H1 (cell line): Measurements from ENCODE around the gene ADAM22. TPM values are rescaled to one million over a fixed set of nuclear protein-coding genes. Genes with fewer than 3 reads are reported as not detected.

Experiments
- CTCF ChIA-PET: fragments of 300-600 bp; sonication (Branson Sonifier 250); formaldehyde crosslinking; loops from one replicate; lab custom pipeline; 2021; ENCODE audit not compliant: partially characterized antibody; lab: Charles Lee
- POLR2A ChIA-PET: fragments of 300-600 bp; sonication (Branson Sonifier 250); formaldehyde crosslinking; loops from one replicate; lab custom pipeline; 2021; ENCODE audit warnings: inconsistent platforms; ENCODE audit not compliant: partially characterized antibody; lab: Charles Lee
- DNase-seq, 2 experiments: peaks; one replicate each; pipeline versions ENCODE4 v3.0.0 to v3.0.0-alpha.2; 2010 to 2022; ENCODE audit warnings: low spot score in 2 of 2, low read depth in 1 of 2, mixed read lengths in 1 of 2
- FAIRE-seq: peaks from 2 replicates; lab custom pipeline; 2011; peaks lifted over from hg19 to GRCh38; lab: Jason Lieb, UNC
- H2AFZ ChIP-seq: 2 replicates; pipeline ENCODE4 v1.8.1; 2012; ENCODE audit warnings: low read length, inconsistent platforms
- H2AK5ac ChIP-seq: 2 replicates; pipeline ENCODE4 v1.6.1; 2013; ENCODE audit warnings: low read depth, low read length
- H2BK120ac ChIP-seq: replicated peaks from 2 replicates; pipeline ENCODE3; 2013; ENCODE audit warnings: low read depth, low read length, inconsistent platforms
- H2BK12ac ChIP-seq: 2 replicates; pipeline ENCODE4 v1.6.1; 2013; ENCODE audit warnings: low read depth, low read length
- H2BK15ac ChIP-seq: 2 replicates; pipeline ENCODE4 v1.6.1; 2013; ENCODE audit warnings: low read length
- H2BK20ac ChIP-seq: 2 replicates; pipeline ENCODE4 v1.6.1; 2013; ENCODE audit warnings: low read length
- H2BK5ac ChIP-seq: 2 replicates; pipeline ENCODE4 v1.6.1; 2013; ENCODE audit warnings: low read depth, low read length
- H3K14ac ChIP-seq: 2 replicates; pipeline ENCODE4 v1.6.1; 2013; ENCODE audit warnings: inconsistent platforms; ENCODE audit not compliant: insufficient read length
- H3K18ac ChIP-seq: 2 replicates; pipeline ENCODE4 v1.6.1; 2013; ENCODE audit warnings: low read length; ENCODE audit errors: extremely low read depth
- H3K23ac ChIP-seq: 2 replicates; pipeline ENCODE4 v1.6.1; 2013; ENCODE audit warnings: inconsistent platforms; ENCODE audit not compliant: insufficient read length
- H3K23me2 ChIP-seq: 2 replicates; pipeline ENCODE4 v1.6.1; 2013; ENCODE audit warnings: low read depth, low read length
- H3K27ac ChIP-seq: 2 replicates; pipeline ENCODE4 v1.6.1; 2011; ENCODE audit warnings: low read depth, low read length, inconsistent platforms
- H3K27me3 ChIP-seq, 4 experiments: replicated peaks in 1 of 4; 1 replicate in 1 of 4; 2 replicates in 3 of 4; pipeline versions ENCODE4 v1.6.1 to v1.8.1; 2011 to 2013; ENCODE audit warnings: low read length in 3 of 4, mild to moderate bottlenecking in 3 of 4, inconsistent platforms in 2 of 4, mixed read lengths in 2 of 4, moderate library complexity in 1 of 4; ENCODE audit not compliant: control insufficient read depth in 3 of 4, insufficient read depth in 3 of 4; ENCODE audit errors: extremely low read depth in 1 of 4
- H3K36me3 ChIP-seq, 4 experiments: 2 replicates each; pipeline versions ENCODE4 v1.6.1 to v1.8.1; 2011 to 2013; ENCODE audit warnings: mild to moderate bottlenecking in 4 of 4, low read length in 3 of 4, moderate library complexity in 2 of 4, control low read depth in 1 of 4, inconsistent platforms in 1 of 4; ENCODE audit not compliant: insufficient read depth in 4 of 4, control insufficient read depth in 2 of 4
- H3K4ac ChIP-seq: replicated peaks from 2 replicates; pipeline ENCODE3; 2013; ENCODE audit warnings: low read length, low read depth, mixed read lengths, inconsistent platforms; ENCODE audit not compliant: insufficient read length
- H3K4me1 ChIP-seq, 4 experiments: replicated peaks in 1 of 4; 1 replicate in 1 of 4; 2 replicates in 3 of 4; pipeline versions ENCODE4 v1.6.1 to v1.8.1; 2011 to 2013; ENCODE audit warnings: low read length in 3 of 4, inconsistent platforms in 2 of 4, mixed read lengths in 1 of 4; ENCODE audit not compliant: insufficient read depth in 4 of 4, control insufficient read depth in 3 of 4
- H3K4me2 ChIP-seq, 2 experiments: 2 replicates each; pipeline versions ENCODE4 v1.6.1 to v1.8.1; 2011 to 2013; ENCODE audit warnings: low read depth in 2 of 2, low read length in 2 of 2, control low read depth in 1 of 2, inconsistent platforms in 1 of 2, mild to moderate bottlenecking in 1 of 2; ENCODE audit not compliant: insufficient read depth in 1 of 2
- H3K4me3 ChIP-seq, 4 experiments: fragments of 200-600, 300-600 bp in 1 of 4; sonication (generic), shearing (Covaris generic), sonication (Bioruptor Twin) in 1 of 4; 2 replicates each; pipeline versions ENCODE4 v1.5.1 to v1.8.1; 2011 to 2016; ENCODE audit warnings: low read length in 4 of 4, low read depth in 3 of 4, control low read depth in 2 of 4, inconsistent platforms in 2 of 4, mild to moderate bottlenecking in 2 of 4, mixed read lengths in 1 of 4, moderate library complexity in 1 of 4; ENCODE audit not compliant: insufficient read depth in 2 of 4; ENCODE audit errors: extremely low read depth in 1 of 4
- H3K56ac ChIP-seq: replicated peaks from 2 replicates; pipeline ENCODE3; 2013; ENCODE audit warnings: low read depth, mild to moderate bottlenecking, mixed read lengths, low read length, inconsistent platforms; ENCODE audit not compliant: insufficient read length
- H3K79me1 ChIP-seq: 2 replicates; pipeline ENCODE4 v1.6.1; 2013; ENCODE audit warnings: low read depth, low read length, control low read depth
- H3K79me2 ChIP-seq, 2 experiments: 2 replicates each; pipeline versions ENCODE4 v1.6.1 to v1.8.1; 2012 to 2013; ENCODE audit warnings: low read length in 2 of 2, mild to moderate bottlenecking in 2 of 2, inconsistent platforms in 1 of 2; ENCODE audit not compliant: insufficient read depth in 2 of 2, control insufficient read depth in 1 of 2
- H3K9ac ChIP-seq, 4 experiments: replicated peaks in 1 of 4; 1 replicate in 1 of 4; 2 replicates in 3 of 4; pipeline versions ENCODE4 v1.6.1 to v1.8.1; 2011 to 2013; ENCODE audit warnings: low read depth in 3 of 4, low read length in 3 of 4, control low read depth in 2 of 4, mild to moderate bottlenecking in 2 of 4, moderate library complexity in 2 of 4, inconsistent platforms in 1 of 4; ENCODE audit errors: extremely low read depth in 1 of 4
- H3K9me3 ChIP-seq, 2 experiments: 2 replicates each; pipeline versions ENCODE4 v1.6.1 to v1.8.1; 2012 to 2013; ENCODE audit warnings: mild to moderate bottlenecking in 2 of 2, moderate library complexity in 2 of 2, control low read depth in 1 of 2, inconsistent platforms in 1 of 2, low read depth in 1 of 2, low read length in 1 of 2, mixed read lengths in 1 of 2; ENCODE audit not compliant: insufficient read depth in 2 of 2
- H4K20me1 ChIP-seq, 2 experiments: replicated peaks in 1 of 2; 2 replicates each; pipeline versions ENCODE3 to v1.8.1; 2011 to 2013; ENCODE audit warnings: inconsistent platforms in 2 of 2, low read length in 2 of 2, mild to moderate bottlenecking in 1 of 2; ENCODE audit not compliant: insufficient read depth in 2 of 2, control insufficient read depth in 1 of 2
- H4K5ac ChIP-seq: 2 replicates; pipeline ENCODE4 v1.6.1; 2013; ENCODE audit warnings: low read length, low read depth, mixed read lengths, inconsistent platforms; ENCODE audit not compliant: insufficient read length
- H4K8ac ChIP-seq: 2 replicates; pipeline ENCODE4 v1.8.0; 2013; ENCODE audit warnings: mild to moderate bottlenecking, moderate library complexity, low read length, inconsistent platforms; ENCODE audit not compliant: insufficient read depth; ENCODE audit errors: extremely low read depth
- H4K91ac ChIP-seq: replicated peaks from 2 replicates; pipeline ENCODE3; 2013; ENCODE audit warnings: low read length, mixed read lengths, inconsistent platforms; ENCODE audit not compliant: insufficient read length
- HDAC2 ChIP-seq, 2 experiments: fragments of 300-600 bp in 1 of 2; sonication (generic) in 1 of 2; IDR thresholded peaks; 2 replicates each; pipeline ENCODE4 v1.6.1; 2011 to 2012; ENCODE audit warnings: low read depth in 2 of 2, low read length in 2 of 2, mild to moderate bottlenecking in 2 of 2, moderate library complexity in 2 of 2, borderline replicate concordance in 1 of 2, inconsistent platforms in 1 of 2
- KDM5A ChIP-seq: fragments of 200-600 bp; IDR thresholded peaks from 2 replicates; pipeline ENCODE4 v1.7.1; 2012; ENCODE audit warnings: mild to moderate bottlenecking, low read length, inconsistent platforms, mixed read lengths
- WGBS, 2 experiments: shearing (Covaris generic) in 1 of 2; methylation state at CpG; one replicate each; pipeline versions ENCODE4 v1.1.6 to v1.1.7; 2013 to 2015; ENCODE audit warnings: low lambda C conversion rate in 2 of 2, mixed read lengths in 2 of 2, inconsistent platforms in 1 of 2, low coverage in 1 of 2, missing lambda C conversion rate in 1 of 2; ENCODE audit not compliant: insufficient replicate concordance in 2 of 2, insufficient coverage in 1 of 2, insufficient read length in 1 of 2; ENCODE audit errors: extremely low coverage in 1 of 2, missing lambda C conversion rate in 1 of 2; 5-methylcytosine and 5-hydroxymethylcytosine counted together
- polyA plus RNA-seq, 7 experiments: library from polyadenylated mRNA; depleted of rRNA in 3 of 7; stranded (reverse) in 5 of 7; unstranded in 2 of 7; fragments of >200 nt in 5 of 7; fragments of 200-250 nt in 2 of 7; gene quantifications; 1 replicate in 5 of 7; 2 replicates in 1 of 7; 4 replicates in 1 of 7; pipeline versions ENCODE4 v1.2.1 to v1.2.3, GENCODE V29; 2011 to 2013; ENCODE audit warnings: missing spikeins in 2 of 7, mixed read lengths in 2 of 7
- total RNA-seq: library from RNA; stranded (reverse); fragmentation: NEBNext Ultra II Directional; extraction: Animal tissue kit (Norgen Biotek cat#: 25700); gene quantifications from 2 replicates; pipeline ENCODE4 v1.2.1, GENCODE V29; 2021

The ADAM22 gene
- total and polyA plus RNA-seq, 2 of the 8 experiments (the other 6 are each of a cell fraction or from before 2014, with no cell fraction given) = 4.6 to 21.4 TPM

- no peaks in the 10 kb centered on the region for H4K20me1 ChIP-seq
- TF ChIP-seq HDAC2 (IDR thresholded peaks at IDR 0.05; ENCODE audit: borderline replicate concordance in 1 of 2, low read depth in 2 of 2, low read length in 2 of 2) (no peak), KDM5A (no peak)
- H3K4me1 ChIP-seq = peaks cover 0 to 7% (median 4%) of the 10 kb centered on the region in 4 experiments; a peak in 3 of 7 replicates
- H3K18ac ChIP-seq = no peak overlapping the region
- no peak for DNase-seq
- H3K23me2 ChIP-seq = no peaks in the 10 kb centered on the region
- no peak overlapping the region for H4K5ac ChIP-seq
- no peak overlapping the region for H2BK120ac ChIP-seq
- no peaks in the 10 kb centered on the region for H3K36me3 ChIP-seq
- H3K4ac ChIP-seq = no peak overlapping the region
- CTCF ChIA-PET = interaction anchor here (0.6 to 1.5 kb wide), 4 partner anchors 10 to 167 kb away, joined by 3 to 9 read pairs (median 4); no protein-coding TSS in a partner anchor
- FAIRE-seq = no peak
- WGBS, 2 experiments = 81% methylated on average over 1 of the region's 1 CpG; no CpG with 5 or more reads in 1 of the 2 experiments
- H4K8ac ChIP-seq = no peak overlapping the region
- no peak overlapping the region for H3K56ac ChIP-seq
- H2BK12ac ChIP-seq = no peak overlapping the region
- H4K91ac ChIP-seq = no peak overlapping the region
- no peak overlapping the region for H3K4me2 ChIP-seq
- no peak overlapping the region for H3K4me3 ChIP-seq
- no peak overlapping the region for H2AK5ac ChIP-seq
- H2BK20ac ChIP-seq = no peak overlapping the region
- no peaks in the 10 kb centered on the region for H3K27me3 ChIP-seq
- H3K27ac ChIP-seq = no peak overlapping the region
- POLR2A ChIA-PET = interaction anchor here (1.9 kb wide), 1 partner anchor 167 kb away, joined by 5 read pairs; the partner anchor contains the start of gene ADAM22
- H3K23ac ChIP-seq = no peak overlapping the region
- H2AFZ ChIP-seq = no peak overlapping the region
- H2BK15ac ChIP-seq = no peak overlapping the region
- no peaks in the 10 kb centered on the region for H3K79me1 ChIP-seq
- H3K9me3 ChIP-seq = no peaks in the 10 kb centered on the region
- no peak overlapping the region for H2BK5ac ChIP-seq
- H3K9ac ChIP-seq = no peak overlapping the region
- H3K14ac ChIP-seq = no peak overlapping the region
- H3K79me2 ChIP-seq = no peaks in the 10 kb centered on the region
Observed at GRCh38 chr7:88101769-88102168, 167.7 kb downstream of the ADAM22 start.
